ENCODE measurements around the gene SSUH2. TPM values are rescaled to one million over a fixed set of nuclear protein-coding genes. Genes with fewer than 3 reads are reported as not detected.

SSUH2 gene
- total RNA-seq, 3 donors from 2014 or later: 3.7 to 5.3 (median 4.5) TPM

DNA sequence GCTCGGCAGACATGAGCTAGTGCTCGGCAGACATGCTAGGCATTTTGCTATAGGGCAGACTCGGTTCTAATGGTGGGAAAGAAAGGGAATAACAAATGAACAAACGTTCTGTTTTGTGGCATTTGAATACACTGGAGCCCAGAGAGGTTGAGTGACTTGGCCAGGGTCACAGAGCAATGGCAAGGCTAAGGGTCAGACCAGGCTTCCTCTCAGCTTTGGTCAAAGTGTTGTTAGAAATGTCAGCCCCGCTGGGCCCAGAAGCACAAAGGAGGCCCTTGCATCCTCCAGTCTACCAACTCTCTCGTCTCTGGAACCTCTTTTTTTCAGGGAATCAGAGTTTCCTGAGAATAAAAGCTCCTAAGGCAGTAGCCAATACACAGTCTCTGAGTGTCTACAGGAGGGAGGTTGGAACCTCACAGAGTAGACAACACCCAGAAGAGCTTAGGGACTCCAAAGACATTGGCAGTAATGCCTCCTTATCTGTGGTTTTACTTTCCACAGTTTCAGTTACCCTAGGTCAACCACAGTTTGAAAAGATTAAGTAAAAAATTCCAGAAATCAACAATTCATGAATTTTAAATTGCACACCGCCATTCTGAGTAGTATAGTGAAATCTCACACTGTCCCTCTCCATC, 47.3 kb downstream of the SSUH2 start:
- H3K36me3 ChIP-seq (ENCODE audit: low read depth): no peaks in the 10 kb centered on the region
- intact Hi-C loops (cut with DNase I, micrococcal nuclease): no loop called here

GRCh38 chr3:8596321-8597218, 48.0 kb downstream of the SSUH2 start:
- ATAC-seq: no peak
- Histone ChIP-seq H3K4me1 (ENCODE audit: low read depth) (no peaks in the 10 kb centered on the region), H3K36me3 (ENCODE audit: low read depth) (no peaks in the 10 kb centered on the region), H3K9me3 (no peaks in the 10 kb centered on the region), H3K4me3 (no peak overlapping the region)
- TF ChIP-seq, protein P1, sequence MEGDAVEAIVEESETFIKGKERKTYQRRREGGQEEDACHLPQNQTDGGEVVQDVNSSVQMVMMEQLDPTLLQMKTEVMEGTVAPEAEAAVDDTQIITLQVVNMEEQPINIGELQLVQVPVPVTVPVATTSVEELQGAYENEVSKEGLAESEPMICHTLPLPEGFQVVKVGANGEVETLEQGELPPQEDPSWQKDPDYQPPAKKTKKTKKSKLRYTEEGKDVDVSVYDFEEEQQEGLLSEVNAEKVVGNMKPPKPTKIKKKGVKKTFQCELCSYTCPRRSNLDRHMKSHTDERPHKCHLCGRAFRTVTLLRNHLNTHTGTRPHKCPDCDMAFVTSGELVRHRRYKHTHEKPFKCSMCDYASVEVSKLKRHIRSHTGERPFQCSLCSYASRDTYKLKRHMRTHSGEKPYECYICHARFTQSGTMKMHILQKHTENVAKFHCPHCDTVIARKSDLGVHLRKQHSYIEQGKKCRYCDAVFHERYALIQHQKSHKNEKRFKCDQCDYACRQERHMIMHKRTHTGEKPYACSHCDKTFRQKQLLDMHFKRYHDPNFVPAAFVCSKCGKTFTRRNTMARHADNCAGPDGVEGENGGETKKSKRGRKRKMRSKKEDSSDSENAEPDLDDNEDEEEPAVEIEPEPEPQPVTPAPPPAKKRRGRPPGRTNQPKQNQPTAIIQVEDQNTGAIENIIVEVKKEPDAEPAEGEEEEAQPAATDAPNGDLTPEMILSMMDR (IDR thresholded peaks at IDR 0.05): no peak
- intact Hi-C loops (cut with DNase I, micrococcal nuclease): no loop called here
- no peak for DNase-seq

More for the DNA sequence above, 47.3 kb downstream of the SSUH2 start:
- ATAC-seq: no peak
- Histone ChIP-seq H3K9me3 (no peaks in the 10 kb centered on the region), H3K4me1 (ENCODE audit: low read depth) (no peaks in the 10 kb centered on the region), H3K4me3 (no peak overlapping the region)
- no peak for DNase-seq
- TF ChIP-seq, protein P1 (IDR thresholded peaks at IDR 0.05): no peak

DNA sequence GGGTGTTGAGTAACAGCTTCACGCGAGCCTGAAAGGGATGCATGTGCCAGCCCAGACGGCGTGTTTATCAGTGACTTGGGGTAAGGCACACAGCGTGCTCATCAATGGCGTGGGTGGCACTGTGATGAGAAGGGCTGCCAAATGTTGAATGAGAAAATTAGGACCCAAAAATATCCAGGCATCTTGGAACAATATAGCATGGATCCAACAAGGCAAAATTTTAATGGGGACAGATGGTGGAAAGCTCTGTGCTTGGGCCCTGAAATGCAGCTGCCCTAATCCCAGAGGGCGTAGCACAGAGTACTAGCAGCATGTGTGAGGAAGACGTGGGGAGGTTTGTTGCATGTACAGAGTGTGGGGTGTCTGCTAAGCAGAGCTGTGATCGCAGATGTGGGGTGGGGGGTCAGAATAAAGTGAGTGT, 48.9 kb downstream of the SSUH2 start:
- TF ChIP-seq, protein P1 (IDR thresholded peaks at IDR 0.05): no peak
- Histone ChIP-seq H3K4me3 (no peak overlapping the region), H3K4me1 (ENCODE audit: low read depth) (no peaks in the 10 kb centered on the region), H3K9me3 (no peaks in the 10 kb centered on the region), H3K36me3 (ENCODE audit: low read depth) (no peaks in the 10 kb centered on the region)
- ATAC-seq (no peak), DNase-seq (no peak)
- intact Hi-C loops (cut with DNase I, micrococcal nuclease): no loop called here

DNA sequence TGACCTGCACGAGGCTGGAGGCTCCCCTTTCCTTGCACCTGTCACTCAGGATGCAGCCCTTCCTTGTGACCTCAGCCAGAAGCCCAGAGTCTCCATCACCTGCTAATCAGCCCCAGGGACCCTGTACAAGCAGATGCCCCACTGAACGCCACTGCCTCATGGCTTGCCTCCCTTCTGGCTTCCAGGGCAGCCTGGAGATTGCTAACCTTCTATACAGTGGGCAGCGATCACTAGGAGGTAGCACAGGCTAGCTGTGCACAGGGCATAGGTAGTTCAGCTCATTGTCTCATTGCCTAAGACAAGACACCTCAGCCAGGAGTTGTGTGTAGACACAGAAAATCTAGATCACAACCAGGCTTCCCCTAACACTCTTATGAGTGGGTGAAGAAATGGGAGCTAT, 49.3 kb downstream of the SSUH2 start:
- TF ChIP-seq, protein P1 (IDR thresholded peaks at IDR 0.05): no peak
- no peaks in the 10 kb centered on the region for H3K4me1 ChIP-seq (ENCODE audit: low read depth)
- no peak overlapping the region for H3K4me3 ChIP-seq
- DNase-seq (no peak), ATAC-seq (no peak)
- intact Hi-C loops (cut with DNase I, micrococcal nuclease): no loop called here
- no peaks in the 10 kb centered on the region for H3K9me3 ChIP-seq
- H3K36me3 ChIP-seq (ENCODE audit: low read depth): no peaks in the 10 kb centered on the region

GRCh38 chr3:8593021-8593827, 51.4 kb downstream of the SSUH2 start:
- no peak for ATAC-seq
- H3K36me3 ChIP-seq (ENCODE audit: low read depth): no peaks in the 10 kb centered on the region
- intact Hi-C loops (cut with DNase I, micrococcal nuclease): no loop called here
- no peak for DNase-seq
- no peak overlapping the region for H3K4me3 ChIP-seq
- no peaks in the 10 kb centered on the region for H3K9me3 ChIP-seq
- H3K4me1 ChIP-seq (ENCODE audit: low read depth): no peaks in the 10 kb centered on the region
- TF ChIP-seq, protein P1 (IDR thresholded peaks at IDR 0.05): no peak

Measured in mucosa of descending colon (tissue), 3 donors.